BLaER1 treated with 17β-estradiol and CSF1 and Interleukin-3, amounts not matched to agents 10 nM and 100 nM (cell line): ENCODE data around the gene PHC1.

Experiments used
- H3K27ac ChIP-seq, 11 experiments: shearing (Covaris generic); formaldehyde crosslinking; 2 replicates each; pipeline ENCODE4 v1.8.1; 2022
- H3K27me3 ChIP-seq, 11 experiments: shearing (Covaris generic); formaldehyde crosslinking; 2 replicates each; pipeline ENCODE4 v1.8.1; 2022
- H3K36me3 ChIP-seq, 11 experiments: shearing (Covaris generic); formaldehyde crosslinking; 2 replicates each; pipeline ENCODE4 v1.8.1; 2022
- H3K4me1 ChIP-seq, 10 experiments: shearing (Covaris generic); formaldehyde crosslinking; 2 replicates each; pipeline ENCODE4 v1.8.1; 2022
- H3K4me2 ChIP-seq, 11 experiments: shearing (Covaris generic); formaldehyde crosslinking; 2 replicates each; pipeline ENCODE4 v1.8.1; 2022
- H3K4me3 ChIP-seq, 10 experiments: shearing (Covaris generic); formaldehyde crosslinking; 2 replicates each; pipeline ENCODE4 v1.8.1; 2022
- H3K9ac ChIP-seq, 11 experiments: shearing (Covaris generic); formaldehyde crosslinking; 2 replicates each; pipeline ENCODE4 v1.8.1; 2022
- H3K9me3 ChIP-seq, 11 experiments: shearing (Covaris generic); formaldehyde crosslinking; replicated peaks in 1 of 11; 2 replicates each; pipeline ENCODE4 v1.8.1; 2022
- H4K20me1 ChIP-seq, 11 experiments: shearing (Covaris generic); formaldehyde crosslinking; 2 replicates each; pipeline ENCODE4 v1.8.1; 2022
- Cebpa-rat ChIP-seq, 11 experiments: shearing (Covaris generic); IDR thresholded peaks; 2 replicates each; pipeline ENCODE4 v1.8.1; 2022

Gene PHC1

DNA sequence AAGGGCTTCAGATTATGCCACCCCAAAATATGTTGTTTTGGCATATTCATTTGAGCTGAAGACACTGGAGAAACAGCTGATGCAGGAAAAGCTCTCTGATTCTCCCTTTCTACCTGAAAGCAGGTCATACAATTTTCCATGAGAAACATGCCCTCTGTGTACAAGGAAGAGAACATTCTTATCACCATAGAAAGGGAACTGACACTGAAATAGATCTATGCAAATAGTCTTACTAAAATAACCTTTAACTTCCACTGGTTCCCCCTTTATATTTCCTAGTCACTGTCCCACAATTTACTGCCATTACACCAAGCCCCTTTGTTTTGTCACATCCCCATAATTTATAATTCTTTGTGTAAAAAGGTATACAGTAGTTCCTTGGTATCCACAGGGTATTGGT is 9.6 kb upstream of the PHC1 start:
- peak overlapping the region in 2 of 11 experiments; percentile 13 to 19; a peak in 2 of 22 replicates for H3K9ac ChIP-seq
- H3K4me2 ChIP-seq = peak overlapping the region in 9 of 11 experiments; percentile 9 to 78 (median 21); a peak in 12 of 22 replicates
- peaks cover 16 to 45% (median 27%) of the 10 kb centered on the region in 11 experiments for H3K9me3 ChIP-seq
- H3K36me3 ChIP-seq = no peaks in the 10 kb centered on the region
- TF ChIP-seq Cebpa-rat (IDR thresholded peaks at IDR 0.05) = no peak
- peak overlapping the region in 3 of 11 experiments; percentile 62 to 88 (median 76); a peak in 5 of 22 replicates for H3K27ac ChIP-seq
- H4K20me1 ChIP-seq = no peaks in the 10 kb centered on the region
- no peaks in the 10 kb centered on the region for H3K27me3 ChIP-seq
- H3K4me1 ChIP-seq = peaks cover 7 to 64% (median 15%) of the 10 kb centered on the region in 10 experiments; a peak in 15 of 20 replicates
- H3K4me3 ChIP-seq = no peak overlapping the region

- H3K27ac ChIP-seq = no peak overlapping the region
These were observed 8.8 kb upstream of the PHC1 start for GRCh38 chr12:8905546-8905945.

DNA sequence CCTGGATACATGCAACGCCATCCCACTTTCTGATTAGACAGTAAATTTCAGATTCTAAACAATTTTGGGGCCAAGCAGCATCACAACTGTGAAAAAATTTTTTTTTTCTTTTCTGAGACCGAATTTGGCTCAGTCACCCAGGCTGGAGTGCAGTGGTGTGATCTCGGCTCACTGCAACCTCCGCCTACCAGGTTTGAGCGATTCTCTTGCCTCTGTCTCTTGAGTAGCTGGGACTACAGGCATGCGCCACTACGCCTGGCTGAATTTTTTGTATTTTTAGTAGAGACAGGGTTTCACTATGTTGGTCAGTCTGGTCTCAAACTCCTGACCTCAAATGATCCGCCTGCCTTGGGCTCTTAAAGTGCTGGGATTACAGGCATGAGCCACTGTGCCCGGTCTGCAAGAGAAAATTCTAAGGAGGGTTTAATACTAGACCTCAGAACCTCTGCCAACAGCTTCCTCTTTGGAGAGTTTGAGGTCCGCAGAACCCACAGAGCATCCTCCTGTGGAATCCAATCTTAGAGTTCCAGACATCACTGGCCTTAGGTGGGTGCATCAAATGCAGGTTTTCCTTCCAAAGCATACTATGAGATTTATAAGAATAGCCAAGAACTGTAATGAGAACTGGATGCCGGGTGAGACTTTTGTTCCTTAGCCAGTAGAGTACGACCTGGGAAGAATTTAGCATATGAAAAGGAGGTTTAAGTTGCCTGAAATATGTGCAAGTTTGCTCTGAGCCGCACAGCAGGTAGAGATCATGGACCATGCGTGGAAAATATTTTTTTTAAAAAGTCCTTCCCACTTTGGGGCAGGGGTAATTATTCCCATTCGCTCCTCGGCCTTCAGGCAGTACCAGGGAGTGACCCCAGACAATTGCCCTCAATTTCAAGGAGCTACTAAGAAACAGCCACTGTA is 7.8 kb upstream of the PHC1 start:
- Histone ChIP-seq H3K9ac (no peak overlapping the region), H3K4me1 (peaks cover 7 to 68% (median 16%) of the 10 kb centered on the region in 10 experiments; a peak in 14 of 20 replicates), H3K4me3 (no peak overlapping the region), H3K9me3 (peaks cover 3 to 26% (median 12%) of the 10 kb centered on the region in 11 experiments; a peak in 18 of 22 replicates), H4K20me1 (no peaks in the 10 kb centered on the region), H3K27ac (no peak overlapping the region), H3K27me3 (no peaks in the 10 kb centered on the region), H3K4me2 (peak overlapping the region in 2 of 11 experiments; percentile 73 to 78; a peak in 4 of 22 replicates), H3K36me3 (no peaks in the 10 kb centered on the region)
- TF ChIP-seq Cebpa-rat (IDR thresholded peaks at IDR 0.05) = no peak

More at GRCh38 chr12:8905546-8905945, 8.8 kb upstream of the PHC1 start:
- Histone ChIP-seq H3K36me3 (no peaks in the 10 kb centered on the region), H3K4me1 (peaks cover 7 to 63% (median 15%) of the 10 kb centered on the region in 10 experiments; a peak in 14 of 20 replicates), H3K27me3 (no peaks in the 10 kb centered on the region), H3K9me3 (peaks cover 12 to 36% (median 20%) of the 10 kb centered on the region in 11 experiments), H3K4me2 (peak overlapping the region in 3 of 11 experiments; percentile 56 to 78 (median 73); a peak in 5 of 22 replicates), H3K4me3 (no peak overlapping the region), H4K20me1 (no peaks in the 10 kb centered on the region), H3K9ac (no peak overlapping the region)
- no peak for TF ChIP-seq Cebpa-rat (IDR thresholded peaks at IDR 0.05)

- peak overlapping the region in 3 of 11 experiments; percentile 31 to 78 (median 73); a peak in 5 of 22 replicates for H3K4me2 ChIP-seq
- H3K27ac ChIP-seq = 0 out of 22 replicates have a peak overlapping the region, but pooled peaks of 1 of the 11 experiments have one; percentile 8
- TF ChIP-seq Cebpa-rat (IDR thresholded peaks at IDR 0.05) = no peak
These were observed 6.8 kb upstream of the PHC1 start for GRCh38 chr12:8907513-8907912.

GRCh38 chr12:8909752-8910151 is 4.6 kb upstream of the PHC1 start:
- Histone ChIP-seq H3K4me3 (no peak overlapping the region), H3K9me3 (no peaks in the 10 kb centered on the region), H3K36me3 (no peaks in the 10 kb centered on the region), H3K27me3 (no peaks in the 10 kb centered on the region), H3K27ac (no peak overlapping the region), H4K20me1 (no peaks in the 10 kb centered on the region), H3K4me2 (no peak overlapping the region), H3K4me1 (peaks cover 17 to 62% (median 21%) of the 10 kb centered on the region in 10 experiments), H3K9ac (no peak overlapping the region)
- no peak for TF ChIP-seq Cebpa-rat (IDR thresholded peaks at IDR 0.05)

More at GRCh38 chr12:8907513-8907912, 6.8 kb upstream of the PHC1 start:
- Histone ChIP-seq H3K27me3 (no peaks in the 10 kb centered on the region), H3K36me3 (no peaks in the 10 kb centered on the region), H3K9ac (no peak overlapping the region), H4K20me1 (no peaks in the 10 kb centered on the region), H3K4me1 (peaks cover 7 to 68% (median 16%) of the 10 kb centered on the region in 10 experiments; a peak in 14 of 20 replicates), H3K9me3 (peaks cover 0 to 17% (median 4%) of the 10 kb centered on the region in 11 experiments; a peak in 12 of 22 replicates), H3K4me3 (no peak overlapping the region)

DNA sequence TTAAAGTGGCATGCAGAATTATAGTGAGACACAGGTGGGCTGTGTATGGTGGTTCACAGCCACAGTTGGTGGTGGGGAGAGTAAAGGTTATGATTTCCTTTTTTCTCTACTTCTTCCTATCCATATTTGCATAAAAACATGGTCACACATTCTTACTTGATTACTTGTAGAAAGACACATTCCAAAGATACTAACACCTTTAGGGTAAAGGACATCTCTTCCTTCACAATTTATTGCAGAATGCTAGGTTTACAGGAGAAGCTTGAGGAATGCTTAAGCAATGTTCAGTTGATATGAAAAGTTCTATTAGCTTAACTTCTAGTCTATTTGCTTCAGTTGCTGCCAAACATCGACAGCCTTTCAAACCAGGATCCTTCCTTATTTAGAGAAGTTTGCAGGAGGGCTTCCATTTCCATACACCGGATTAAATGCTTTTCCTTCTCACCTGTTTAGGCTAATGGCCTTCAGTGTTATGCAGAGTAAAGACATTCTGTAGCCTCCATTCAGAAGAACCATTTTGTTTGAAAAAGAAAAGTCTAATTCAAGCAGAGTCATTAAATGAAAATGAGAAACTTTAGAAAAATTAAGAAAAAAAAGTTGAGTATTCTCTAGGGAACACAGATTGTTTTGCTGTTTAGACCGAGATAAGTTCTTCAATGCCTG is 2.6 kb upstream of the PHC1 start:
- Histone ChIP-seq H3K4me3 (no peak overlapping the region), H3K36me3 (no peaks in the 10 kb centered on the region), H3K9me3 (no peaks in the 10 kb centered on the region), H3K4me1 (peaks cover 28 to 59% (median 34%) of the 10 kb centered on the region in 10 experiments), H3K9ac (no peak overlapping the region), H3K27ac (no peak overlapping the region), H3K27me3 (no peaks in the 10 kb centered on the region), H4K20me1 (peaks cover 0 to 4% (median 0%) of the 10 kb centered on the region in 11 experiments; a peak in 3 of 22 replicates), H3K4me2 (peak overlapping the region in 2 of 11 experiments; percentile 34 to 36; a peak in 2 of 22 replicates)
- no peak for TF ChIP-seq Cebpa-rat (IDR thresholded peaks at IDR 0.05)

- Histone ChIP-seq H3K9ac (peak overlapping the region in 2 of 11 experiments; percentile 65 to 81; a peak in 2 of 22 replicates), H3K4me2 (peak overlapping the region; percentile 68 to 91 (median 80); a peak in 19 of 22 replicates)
These were observed 1.4 kb upstream of the PHC1 start for GRCh38 chr12:8912914-8913313.

GRCh38 chr12:8913702-8914032 is 642 bp upstream of the PHC1 start:
- Histone ChIP-seq H3K9ac (peak overlapping the region; percentile 65 to 84 (median 80)), H3K9me3 (no peaks in the 10 kb centered on the region), H3K27me3 (no peaks in the 10 kb centered on the region), H3K4me1 (peaks cover 28 to 59% (median 33%) of the 10 kb centered on the region in 10 experiments), H3K27ac (peak overlapping the region; percentile 59 to 76 (median 70); a peak in 21 of 22 replicates), H4K20me1 (peaks cover 0 to 4% (median 0%) of the 10 kb centered on the region in 11 experiments; a peak in 3 of 22 replicates), H3K4me3 (peak overlapping the region; percentile 68 to 85 (median 78)), H3K4me2 (peak overlapping the region; percentile 68 to 91 (median 80)), H3K36me3 (peaks cover 4 to 16% (median 8%) of the 10 kb centered on the region in 11 experiments; a peak in 19 of 22 replicates)
- no peak for TF ChIP-seq Cebpa-rat (IDR thresholded peaks at IDR 0.05)

More at GRCh38 chr12:8912914-8913313, 1.4 kb upstream of the PHC1 start:
- H3K27ac ChIP-seq = no peak overlapping the region
- peaks cover 28 to 59% (median 33%) of the 10 kb centered on the region in 10 experiments for H3K4me1 ChIP-seq
- H4K20me1 ChIP-seq = peaks cover 0 to 4% (median 0%) of the 10 kb centered on the region in 11 experiments; a peak in 3 of 22 replicates
- TF ChIP-seq Cebpa-rat (IDR thresholded peaks at IDR 0.05) = no peak
- H3K36me3 ChIP-seq = peaks cover 0 to 9% (median 4%) of the 10 kb centered on the region in 11 experiments; a peak in 6 of 22 replicates
- H3K9me3 ChIP-seq = no peaks in the 10 kb centered on the region
- H3K27me3 ChIP-seq = no peaks in the 10 kb centered on the region
- no peak overlapping the region for H3K4me3 ChIP-seq
